ENCODE data around the gene CRIP2. TPM values are rescaled to one million over a fixed set of nuclear protein-coding genes. Genes with fewer than 3 reads are reported as not detected.

CRIP2 gene
- total and polyA plus RNA-seq, 2 of the 4 experiments (the other 2 are of a cell fraction) = 18.1 to 123 TPM

DNA sequence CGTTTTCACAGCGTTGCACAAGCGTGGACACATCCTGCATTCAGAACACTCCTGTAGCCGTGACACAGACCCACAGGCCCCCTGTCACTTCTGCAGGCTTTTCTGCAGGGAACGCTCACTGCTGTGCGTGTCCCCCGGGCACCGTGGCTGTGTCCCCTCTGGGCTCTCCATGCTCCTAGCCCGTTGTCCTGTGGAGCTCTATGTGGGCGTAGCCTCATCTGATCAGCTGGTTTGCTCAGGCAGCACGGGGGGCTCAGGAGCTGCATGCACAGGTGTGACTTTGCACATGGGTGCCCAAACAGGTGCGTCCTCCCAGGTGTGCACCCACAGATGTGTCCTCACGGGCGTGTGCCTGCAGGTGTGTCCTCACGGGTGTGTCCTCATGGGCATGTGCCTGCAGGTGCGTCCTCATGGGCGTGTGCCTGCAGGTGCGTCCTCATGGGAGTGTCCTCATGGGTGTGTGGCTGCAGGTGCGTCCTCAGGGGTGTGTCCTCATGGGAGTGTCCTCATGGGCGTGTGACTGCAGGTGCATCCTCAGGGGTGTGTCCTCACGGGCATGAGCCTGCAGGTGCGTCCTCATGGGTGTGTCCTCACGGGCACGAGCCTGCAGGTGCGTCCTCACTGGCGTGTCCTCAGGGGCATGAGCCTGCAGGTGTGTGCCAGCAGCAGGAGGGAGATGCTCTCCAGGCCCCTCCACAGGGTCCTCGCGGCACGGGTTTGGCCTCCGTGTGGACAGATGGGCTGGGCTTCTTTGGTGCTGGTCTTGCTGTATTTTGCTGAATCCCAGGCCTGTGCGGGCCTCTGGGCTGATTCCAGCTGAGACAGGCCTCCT is 37.5 kb upstream of the CRIP2 start (continued):
- no peak for TF ChIP-seq NFE2L2 (IDR thresholded peaks at IDR 0.05; ENCODE audit: low read depth, low read length)

- no TSS peak for BruUV-seq (replicated peaks)
- no peak for ATAC-seq (ENCODE audit: low read depth)
- TF ChIP-seq RAD21 (IDR thresholded peaks at IDR 0.05; ENCODE audit: low read length) = no peak
- no peak for TF ChIP-seq FOS (IDR thresholded peaks at IDR 0.05; ENCODE audit: low read depth, low read length)
- no peak for TF ChIP-seq CEBPB (IDR thresholded peaks at IDR 0.05; ENCODE audit: low read depth, low read length)
- TF ChIP-seq ELK1 (IDR thresholded peaks at IDR 0.05; ENCODE audit: borderline replicate concordance, low read depth, low read length) = no peak
- TF ChIP-seq NFE2L2 (IDR thresholded peaks at IDR 0.05; ENCODE audit: low read depth, low read length) = no peak
- TF ChIP-seq BHLHE40 (IDR thresholded peaks at IDR 0.05; ENCODE audit: low read depth, low read length) = no peak
- TF ChIP-seq SMC3 (IDR thresholded peaks at IDR 0.05; ENCODE audit: low read depth, low read length) = no peak
- TF ChIP-seq MAZ (IDR thresholded peaks at IDR 0.05; ENCODE audit: borderline replicate concordance, low read depth, low read length) = no peak
- TF ChIP-seq, protein P1, sequence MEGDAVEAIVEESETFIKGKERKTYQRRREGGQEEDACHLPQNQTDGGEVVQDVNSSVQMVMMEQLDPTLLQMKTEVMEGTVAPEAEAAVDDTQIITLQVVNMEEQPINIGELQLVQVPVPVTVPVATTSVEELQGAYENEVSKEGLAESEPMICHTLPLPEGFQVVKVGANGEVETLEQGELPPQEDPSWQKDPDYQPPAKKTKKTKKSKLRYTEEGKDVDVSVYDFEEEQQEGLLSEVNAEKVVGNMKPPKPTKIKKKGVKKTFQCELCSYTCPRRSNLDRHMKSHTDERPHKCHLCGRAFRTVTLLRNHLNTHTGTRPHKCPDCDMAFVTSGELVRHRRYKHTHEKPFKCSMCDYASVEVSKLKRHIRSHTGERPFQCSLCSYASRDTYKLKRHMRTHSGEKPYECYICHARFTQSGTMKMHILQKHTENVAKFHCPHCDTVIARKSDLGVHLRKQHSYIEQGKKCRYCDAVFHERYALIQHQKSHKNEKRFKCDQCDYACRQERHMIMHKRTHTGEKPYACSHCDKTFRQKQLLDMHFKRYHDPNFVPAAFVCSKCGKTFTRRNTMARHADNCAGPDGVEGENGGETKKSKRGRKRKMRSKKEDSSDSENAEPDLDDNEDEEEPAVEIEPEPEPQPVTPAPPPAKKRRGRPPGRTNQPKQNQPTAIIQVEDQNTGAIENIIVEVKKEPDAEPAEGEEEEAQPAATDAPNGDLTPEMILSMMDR (conservative IDR thresholded peaks at IDR 0.05; ENCODE audit: low read depth, low read length) = no peak
- TF ChIP-seq RFX5 (IDR thresholded peaks at IDR 0.05; ENCODE audit: low read depth, low read length) = no peak
- no peak for TF ChIP-seq CHD1 (IDR thresholded peaks at IDR 0.05; ENCODE audit: low read depth, low read length)
- no peak for TF ChIP-seq POLR2A (IDR thresholded peaks at IDR 0.05; ENCODE audit: low read depth, low read length)
These were observed 36.7 kb upstream of the CRIP2 start for GRCh38 chr14:105437723-105438500.

More at GRCh38 chr14:105437723-105438500, 36.7 kb upstream of the CRIP2 start:
- H2BK15ac ChIP-seq (ENCODE audit: low read depth, low read length) = no peak overlapping the region
- in situ Hi-C loops (cut with MboI; ENCODE audit: low sequenced_read_pairs) = no loop called here
- no peak overlapping the region for H3K27ac ChIP-seq (ENCODE audit: insufficient read depth, low read length)
- no peak overlapping the region for H4K91ac ChIP-seq (ENCODE audit: insufficient read depth, low read depth, low read length)
- peaks cover 14% of the 10 kb centered on the region for H3K36me3 ChIP-seq (ENCODE audit: control insufficient read depth, insufficient read depth, low read length)
- intact Hi-C loops (cut with micrococcal nuclease) = no loop called here
- H3K56ac ChIP-seq (ENCODE audit: extremely low read depth, insufficient read depth, low read length) = no peak overlapping the region
- H3K4me2 ChIP-seq (ENCODE audit: low read depth, low read length) = no peak overlapping the region
- POLR2A ChIA-PET (ENCODE audit: unreplicated experiment) = no interaction called here
- no peak overlapping the region for H2AK5ac ChIP-seq (ENCODE audit: low read depth, low read length)
- no peaks in the 10 kb centered on the region for H3K27me3 ChIP-seq (ENCODE audit: control insufficient read depth, insufficient read depth, low read length)
- peaks cover 4% of the 10 kb centered on the region; the same call in 1 of the 2 replicates for H3K9me1 ChIP-seq (ENCODE audit: insufficient read depth, low read length)
- H3K18ac ChIP-seq (ENCODE audit: low read depth, low read length) = no peak overlapping the region
- no peak overlapping the region for H4K8ac ChIP-seq (ENCODE audit: low read depth in 2 of 2, low read length in 2 of 2)
- H2BK120ac ChIP-seq (ENCODE audit: low read depth, low read length) = no peak overlapping the region
- H2BK5ac ChIP-seq (ENCODE audit: low read depth, low read length, poor library complexity, severe bottlenecking) = no peak overlapping the region
- no peak overlapping the region for H3K9ac ChIP-seq (ENCODE audit: low read depth, low read length)
- H4K5ac ChIP-seq (ENCODE audit: low read depth, low read length) = no peak overlapping the region
- H2BK20ac ChIP-seq (ENCODE audit: low read depth, low read length) = no peak overlapping the region
- no peaks in the 10 kb centered on the region for H3K4me1 ChIP-seq (ENCODE audit: control insufficient read depth, insufficient read depth, low read length)
- dilution Hi-C loops (cut with HindIII; ENCODE audit: low sequenced_read_pairs, unreplicated experiment) = no loop called here
- no peaks in the 10 kb centered on the region for H3K9me3 ChIP-seq (ENCODE audit: control insufficient read depth, insufficient read depth, low read length)
- peaks cover 15 to 75% of the 10 kb centered on the region in 2 experiments for H3K79me1 ChIP-seq (ENCODE audit: low read depth in 1 of 2, low read length in 2 of 2)
- H3K23ac ChIP-seq (ENCODE audit: low read depth, low read length) = no peak overlapping the region
- H2AFZ ChIP-seq (replicated peaks; ENCODE audit: low read length, poor library complexity) = no peak overlapping the region
- 100% methylated on average over 6 of the region's 18 CpGs; no CpG with 5 or more reads in 1 of the 2 experiments for WGBS, 2 experiments (ENCODE audit: extremely low coverage in 2 of 2, insufficient read length in 1 of 2)
- peaks cover 78% of the 10 kb centered on the region for H4K20me1 ChIP-seq (ENCODE audit: insufficient read depth, low read length)
- no peak overlapping the region for H3K14ac ChIP-seq (replicated peaks; ENCODE audit: low read depth, low read length)
- H2AK9ac ChIP-seq (replicated peaks; ENCODE audit: low read depth, low read length, poor library complexity) = peak overlapping the region; percentile 52
- no peak overlapping the region for H3K4ac ChIP-seq (ENCODE audit: low read depth, low read length)
- CTCF ChIA-PET = interaction anchor here (1.1 kb wide), 1 partner anchor 10 kb away, joined by 3 read pairs; no protein-coding TSS in a partner anchor
- no peak overlapping the region for H3K4me3 ChIP-seq (ENCODE audit: insufficient read depth, low read depth, low read length)
- DNase-seq = no peak
